Measurements from ENCODE around the gene SP100.

SP100 gene

GRCh38 chr2:230541934-230542380 lies 126.0 kb downstream of the SP100 start:
- H3K4me3 ChIP-seq (ENCODE audit: low read depth, low read length): no peak overlapping the region
- TF ChIP-seq, protein P1, sequence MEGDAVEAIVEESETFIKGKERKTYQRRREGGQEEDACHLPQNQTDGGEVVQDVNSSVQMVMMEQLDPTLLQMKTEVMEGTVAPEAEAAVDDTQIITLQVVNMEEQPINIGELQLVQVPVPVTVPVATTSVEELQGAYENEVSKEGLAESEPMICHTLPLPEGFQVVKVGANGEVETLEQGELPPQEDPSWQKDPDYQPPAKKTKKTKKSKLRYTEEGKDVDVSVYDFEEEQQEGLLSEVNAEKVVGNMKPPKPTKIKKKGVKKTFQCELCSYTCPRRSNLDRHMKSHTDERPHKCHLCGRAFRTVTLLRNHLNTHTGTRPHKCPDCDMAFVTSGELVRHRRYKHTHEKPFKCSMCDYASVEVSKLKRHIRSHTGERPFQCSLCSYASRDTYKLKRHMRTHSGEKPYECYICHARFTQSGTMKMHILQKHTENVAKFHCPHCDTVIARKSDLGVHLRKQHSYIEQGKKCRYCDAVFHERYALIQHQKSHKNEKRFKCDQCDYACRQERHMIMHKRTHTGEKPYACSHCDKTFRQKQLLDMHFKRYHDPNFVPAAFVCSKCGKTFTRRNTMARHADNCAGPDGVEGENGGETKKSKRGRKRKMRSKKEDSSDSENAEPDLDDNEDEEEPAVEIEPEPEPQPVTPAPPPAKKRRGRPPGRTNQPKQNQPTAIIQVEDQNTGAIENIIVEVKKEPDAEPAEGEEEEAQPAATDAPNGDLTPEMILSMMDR (IDR thresholded peaks at IDR 0.05; ENCODE audit: borderline replicate concordance, insufficient read depth, low read depth, low read length): no peak

DNA sequence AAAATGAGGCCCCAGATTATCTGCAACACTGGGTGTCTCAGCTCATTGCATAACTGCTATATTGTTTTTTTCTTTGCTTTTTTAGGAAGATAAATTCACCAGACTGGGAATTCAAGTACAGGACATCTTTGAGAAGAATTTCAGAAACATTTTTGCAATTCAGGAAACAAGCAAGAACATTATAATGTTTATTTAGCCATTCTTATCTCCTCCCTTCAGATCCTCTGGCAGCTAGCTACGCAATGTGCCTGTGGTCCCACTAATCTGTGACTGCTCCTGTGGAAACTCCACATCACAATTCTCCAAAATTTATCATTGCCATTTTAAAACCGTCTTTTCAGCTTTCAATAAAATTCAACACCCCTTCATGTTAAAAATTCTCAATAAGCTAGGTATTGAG lies 126.8 kb downstream of the SP100 start:
- TF ChIP-seq, protein P1 (IDR thresholded peaks at IDR 0.05; ENCODE audit: borderline replicate concordance, insufficient read depth, low read depth, low read length): no peak
- no peak overlapping the region for H3K4me3 ChIP-seq (ENCODE audit: low read depth, low read length)

DNA sequence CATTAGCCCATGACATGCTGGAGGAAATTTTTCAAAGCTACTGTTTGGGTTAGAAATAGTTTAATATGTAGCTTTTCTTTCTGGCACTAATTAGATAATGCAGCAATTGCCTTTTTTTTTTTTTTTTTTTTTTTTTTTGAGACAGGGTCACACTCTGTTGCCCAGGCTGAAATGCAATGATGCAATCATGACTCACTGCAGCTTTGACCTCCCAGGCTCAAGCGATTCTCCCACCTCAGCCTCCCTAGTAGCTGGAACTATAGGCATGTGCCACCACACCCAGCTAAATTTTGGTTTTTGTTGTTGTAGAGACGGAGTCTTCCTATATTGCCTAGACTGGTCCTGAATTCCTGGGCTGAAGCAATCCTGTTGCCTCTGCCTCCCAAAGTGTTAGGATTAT lies 136.2 kb downstream of the SP100 start:
- H3K4me3 ChIP-seq (ENCODE audit: low read depth, low read length): no peak overlapping the region
- TF ChIP-seq, protein P1 (IDR thresholded peaks at IDR 0.05; ENCODE audit: borderline replicate concordance, insufficient read depth, low read depth, low read length): no peak

- TF ChIP-seq, protein P1 (IDR thresholded peaks at IDR 0.05; ENCODE audit: borderline replicate concordance, insufficient read depth, low read depth, low read length): no peak
- H3K4me3 ChIP-seq (ENCODE audit: low read depth, low read length): no peak overlapping the region
Measured at GRCh38 chr2:230557065-230557464, 141.1 kb downstream of the SP100 start.

GRCh38 chr2:230564805-230565779 lies 149.1 kb downstream of the SP100 start:
- H3K4me3 ChIP-seq (ENCODE audit: low read depth, low read length): no peak overlapping the region
- TF ChIP-seq, protein P1 (IDR thresholded peaks at IDR 0.05; ENCODE audit: borderline replicate concordance, insufficient read depth, low read depth, low read length): no peak

DNA sequence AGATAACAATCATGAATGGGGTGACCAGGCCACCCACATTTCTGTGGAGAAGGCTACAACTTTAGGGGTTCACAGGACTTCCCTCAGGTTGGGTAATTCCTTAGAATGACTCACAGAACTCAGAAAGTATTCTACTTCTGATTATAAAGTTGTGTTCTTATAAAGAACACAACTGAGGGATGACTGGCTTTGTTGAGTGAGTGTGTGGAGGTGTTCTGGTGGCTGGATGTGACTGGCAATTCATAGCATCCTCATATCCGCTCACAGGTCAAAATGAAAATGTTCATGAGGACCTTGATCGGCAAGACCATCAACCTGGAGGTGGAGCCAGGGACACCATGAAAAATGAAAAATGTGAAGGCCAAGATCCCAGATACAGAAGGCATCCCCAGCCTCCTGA lies 153.3 kb downstream of the SP100 start:
- TF ChIP-seq, protein P1 (IDR thresholded peaks at IDR 0.05; ENCODE audit: borderline replicate concordance, insufficient read depth, low read depth, low read length): no peak

DNA sequence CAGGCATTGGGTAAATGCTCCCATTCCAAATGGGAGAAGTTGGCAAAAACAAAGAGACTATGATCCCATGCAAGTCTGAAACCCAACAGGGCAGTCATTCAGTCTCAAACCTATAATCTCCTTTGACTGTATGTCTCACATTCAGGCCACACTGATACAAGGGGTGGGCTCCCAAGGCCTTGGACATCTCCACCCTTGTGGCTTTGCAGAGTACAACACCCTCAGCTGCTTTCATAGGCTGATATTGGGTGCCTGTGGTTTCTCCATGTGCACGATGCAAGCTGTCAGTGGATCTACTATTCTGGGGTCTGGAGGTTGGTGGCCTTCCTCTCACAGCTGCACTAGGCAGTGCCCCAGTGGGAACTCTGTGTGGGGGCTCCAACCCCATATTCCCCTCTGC lies 155.0 kb downstream of the SP100 start:
- TF ChIP-seq, protein P1 (IDR thresholded peaks at IDR 0.05; ENCODE audit: borderline replicate concordance, insufficient read depth, low read depth, low read length): no peak
- H3K4me3 ChIP-seq (ENCODE audit: low read depth, low read length): no peak overlapping the region

More for the DNA sequence above, 153.3 kb downstream of the SP100 start:
- H3K4me3 ChIP-seq (ENCODE audit: low read depth, low read length): no peak overlapping the region

All from GM12875 (cell line).